Mucosa of gallbladder (tissue), 1 donor: ENCODE data around the gene AFG3L2. TPM values are rescaled to one million over a fixed set of nuclear protein-coding genes. Genes with fewer than 3 reads are reported as not detected.

Experiments
- total RNA-seq: library from RNA; stranded (reverse); gene quantifications from one replicate; pipeline ENCODE4 v1.2.1, GENCODE V29; 2021
- donor health status: DM: no; HTN: no; CAD: no.

AFG3L2 gene
- total RNA-seq, 1 donor from 2014 or later: 39.2 TPM

Other genes with a start within 250 kb of the AFG3L2 start
- gene CIDEA, start 122.9 kb downstream of the AFG3L2 start, total RNA-seq: not detected
- 57.2 TPM for gene TUBB6, start 69.0 kb downstream of the AFG3L2 start, total RNA-seq
- 3.5 TPM for gene PRELID3A, start 30.7 kb upstream of the AFG3L2 start, total RNA-seq